ENCODE measurements around the gene MXRA8. TPM values are rescaled to one million over a fixed set of nuclear protein-coding genes. Genes with fewer than 3 reads are reported as not detected.

Gene MXRA8
- total RNA-seq, 1 donor from 2014 or later: 78.1 TPM

- TF ChIP-seq CTCF (conservative IDR thresholded peaks at IDR 0.05): no peak
- Mint-ChIP-seq H3K9me3 (no peaks in the 10 kb centered on the region), H3K36me3 (no peaks in the 10 kb centered on the region), H3K4me1 (ENCODE audit: unreplicated experiment) (peaks cover 15% of the 10 kb centered on the region), H3K4me3 (peak within 1 kb of the TSS; percentile 91), H3K27me3 (no peaks in the 10 kb centered on the region), H3K27ac (peak within 1 kb of the TSS; percentile 93)
- peak; percentile 92 for DNase-seq (ENCODE audit: extremely low spot score, unreplicated experiment)
These were observed 50.2 kb downstream of the MXRA8 start, which contains the start of the genes ACAP3 and PUSL1 for GRCh38 chr1:1307923-1308755. Gene ACAP3, minus strand, starts transcription at chr1:1307930. Its CDS starts 115 bp downstream, at chr1:1307815. Gene PUSL1, plus strand, starts transcription at chr1:1308597. Its CDS starts 47 bp downstream, at chr1:1308644.

GRCh38 chr1:1307261-1307922, 51.0 kb downstream of the MXRA8 start:
- H3K27ac Mint-ChIP-seq: peak overlapping the region; percentile 93
- H3K27me3 Mint-ChIP-seq: no peaks in the 10 kb centered on the region
- H3K9me3 Mint-ChIP-seq: no peaks in the 10 kb centered on the region
- H3K36me3 Mint-ChIP-seq: no peaks in the 10 kb centered on the region
- no peak for TF ChIP-seq CTCF (conservative IDR thresholded peaks at IDR 0.05)
- H3K4me1 Mint-ChIP-seq (ENCODE audit: unreplicated experiment): peaks cover 15% of the 10 kb centered on the region
- H3K4me3 Mint-ChIP-seq: peak overlapping the region; percentile 91
- DNase-seq (ENCODE audit: extremely low spot score, unreplicated experiment): no peak

GRCh38 chr1:1306661-1307260, 51.6 kb downstream of the MXRA8 start:
- no peak for TF ChIP-seq CTCF (conservative IDR thresholded peaks at IDR 0.05)

GRCh38 chr1:1306070-1306660, 52.2 kb downstream of the MXRA8 start:
- Mint-ChIP-seq H3K27ac (peak overlapping the region; percentile 93), H3K27me3 (no peaks in the 10 kb centered on the region), H3K9me3 (no peaks in the 10 kb centered on the region), H3K4me1 (ENCODE audit: unreplicated experiment) (peaks cover 15% of the 10 kb centered on the region), H3K36me3 (no peaks in the 10 kb centered on the region), H3K4me3 (peak overlapping the region; percentile 91)
- no peak for DNase-seq (ENCODE audit: extremely low spot score, unreplicated experiment)
- TF ChIP-seq CTCF (conservative IDR thresholded peaks at IDR 0.05): peak; percentile 20

More at GRCh38 chr1:1306661-1307260, 51.6 kb downstream of the MXRA8 start:
- peak overlapping the region; percentile 91 for H3K4me3 Mint-ChIP-seq
- H3K27me3 Mint-ChIP-seq: no peaks in the 10 kb centered on the region
- no peaks in the 10 kb centered on the region for H3K9me3 Mint-ChIP-seq
- peaks cover 15% of the 10 kb centered on the region for H3K4me1 Mint-ChIP-seq (ENCODE audit: unreplicated experiment)
- no peak for DNase-seq (ENCODE audit: extremely low spot score, unreplicated experiment)
- no peaks in the 10 kb centered on the region for H3K36me3 Mint-ChIP-seq
- peak overlapping the region; percentile 93 for H3K27ac Mint-ChIP-seq

- H3K4me3 Mint-ChIP-seq: peak overlapping the region; percentile 91
- no peak for TF ChIP-seq CTCF (conservative IDR thresholded peaks at IDR 0.05)
- H3K36me3 Mint-ChIP-seq: no peaks in the 10 kb centered on the region
- no peaks in the 10 kb centered on the region for H3K9me3 Mint-ChIP-seq
- no peak for DNase-seq (ENCODE audit: extremely low spot score, unreplicated experiment)
- H3K27me3 Mint-ChIP-seq: no peaks in the 10 kb centered on the region
- H3K4me1 Mint-ChIP-seq (ENCODE audit: unreplicated experiment): peaks cover 15% of the 10 kb centered on the region
- peak overlapping the region; percentile 93 for H3K27ac Mint-ChIP-seq
These were observed 52.9 kb downstream of the MXRA8 start for GRCh38 chr1:1305300-1306069.

Data from type B pancreatic cell (in vitro differentiated cells).